ENCODE measurements around the gene SERPINA9.

SERPINA9 gene

GRCh38 chr14:94451091-94451771 lies 24.8 kb downstream of the SERPINA9 start:
- Histone ChIP-seq H2BK15ac (ENCODE audit: low read depth, poor library complexity, severe bottlenecking) (no peak overlapping the region), H2AK5ac (ENCODE audit: low read length, severe bottlenecking) (no peak overlapping the region), H3K4me3 (ENCODE audit: insufficient read depth in 1 of 2, low read depth in 1 of 2, low read length in 2 of 2) (no peak overlapping the region), H3K23ac (ENCODE audit: low read length in 2 of 2) (no peak overlapping the region), H2BK12ac (ENCODE audit: low read length in 2 of 2) (no peak overlapping the region), H3K27ac (ENCODE audit: low read length, poor library complexity, severe bottlenecking) (no peak overlapping the region), H3K36me3 (ENCODE audit: control insufficient read depth in 1 of 2, insufficient read depth in 2 of 2, low read depth in 1 of 2, low read length in 2 of 2) (no peaks in the 10 kb centered on the region), H3K27me3 (ENCODE audit: control insufficient read depth in 1 of 2, insufficient read depth in 1 of 2, low read length in 2 of 2) (peaks cover 0 to 63% of the 10 kb centered on the region in 2 experiments), H3K4me2 (ENCODE audit: low read length, poor library complexity, severe bottlenecking) (no peak overlapping the region), H3K9me3 (ENCODE audit: control insufficient read depth, low read length) (peaks cover 9% of the 10 kb centered on the region), H3K4ac (ENCODE audit: low read depth in 1 of 2, low read length in 2 of 2) (no peak overlapping the region), H3K9ac (ENCODE audit: low read length) (no peak overlapping the region), H2AFZ (ENCODE audit: low read depth, low read length) (no peak overlapping the region), H3K79me1 (replicated peaks; ENCODE audit: low read length, poor library complexity, severe bottlenecking) (no peaks in the 10 kb centered on the region), H3K4me1 (ENCODE audit: control insufficient read depth, insufficient read depth, low read depth, low read length) (no peaks in the 10 kb centered on the region), H3K18ac (ENCODE audit: low read depth in 1 of 2, low read length in 2 of 2) (no peak overlapping the region), H3K14ac (ENCODE audit: low read length in 2 of 2) (no peak overlapping the region), H4K8ac (ENCODE audit: low read length) (no peak overlapping the region), H4K91ac (ENCODE audit: low read length) (no peak overlapping the region), H2BK120ac (ENCODE audit: low read depth, low read length) (no peak overlapping the region), H2BK5ac (ENCODE audit: low read depth, low read length, poor library complexity, severe bottlenecking) (no peak overlapping the region)
- DNase-seq = no peak
- WGBS = 37% methylated on average over 7 of the region's 8 CpGs

GRCh38 chr14:94450722-94451090 lies 25.3 kb downstream of the SERPINA9 start:
- no peak for DNase-seq
- H3K4me3 ChIP-seq (ENCODE audit: insufficient read depth in 1 of 2, low read depth in 1 of 2, low read length in 2 of 2) = no peak overlapping the region
- H2BK12ac ChIP-seq (ENCODE audit: low read length in 2 of 2) = no peak overlapping the region
- H3K4me1 ChIP-seq (ENCODE audit: control insufficient read depth, insufficient read depth, low read depth, low read length) = no peaks in the 10 kb centered on the region
- H2AK5ac ChIP-seq (ENCODE audit: low read length, severe bottlenecking) = no peak overlapping the region
- 35% methylated on average over 3 of the region's 3 CpGs for whole genome bisulfite sequencing
- no peak overlapping the region for H3K14ac ChIP-seq (ENCODE audit: low read length in 2 of 2)
- H3K23ac ChIP-seq (ENCODE audit: low read length in 2 of 2) = no peak overlapping the region
- no peak overlapping the region for H3K4ac ChIP-seq (ENCODE audit: low read depth in 1 of 2, low read length in 2 of 2)
- H2BK15ac ChIP-seq (ENCODE audit: low read depth, poor library complexity, severe bottlenecking) = no peak overlapping the region
- H4K91ac ChIP-seq (ENCODE audit: low read length) = no peak overlapping the region
- no peak overlapping the region for H3K18ac ChIP-seq (ENCODE audit: low read depth in 1 of 2, low read length in 2 of 2)
- no peak overlapping the region for H3K27ac ChIP-seq (ENCODE audit: low read length, poor library complexity, severe bottlenecking)
- no peak overlapping the region for H4K8ac ChIP-seq (ENCODE audit: low read length)
- peaks cover 0 to 67% of the 10 kb centered on the region in 2 experiments for H3K27me3 ChIP-seq (ENCODE audit: control insufficient read depth in 1 of 2, insufficient read depth in 1 of 2, low read length in 2 of 2)
- no peak overlapping the region for H2BK120ac ChIP-seq (ENCODE audit: low read depth, low read length)
- no peaks in the 10 kb centered on the region for H3K79me1 ChIP-seq (replicated peaks; ENCODE audit: low read length, poor library complexity, severe bottlenecking)
- no peak overlapping the region for H3K4me2 ChIP-seq (ENCODE audit: low read length, poor library complexity, severe bottlenecking)
- H3K36me3 ChIP-seq (ENCODE audit: control insufficient read depth in 1 of 2, insufficient read depth in 2 of 2, low read depth in 1 of 2, low read length in 2 of 2) = no peaks in the 10 kb centered on the region
- H2BK5ac ChIP-seq (ENCODE audit: low read depth, low read length, poor library complexity, severe bottlenecking) = no peak overlapping the region
- H2AFZ ChIP-seq (ENCODE audit: low read depth, low read length) = no peak overlapping the region
- peaks cover 5% of the 10 kb centered on the region for H3K9me3 ChIP-seq (ENCODE audit: control insufficient read depth, low read length)
- no peak overlapping the region for H3K9ac ChIP-seq (ENCODE audit: low read length)

GRCh38 chr14:94449930-94450329 lies 26.1 kb downstream of the SERPINA9 start:
- no peak overlapping the region for H3K4me3 ChIP-seq (ENCODE audit: insufficient read depth in 1 of 2, low read depth in 1 of 2, low read length in 2 of 2)
- DNase-seq = no peak
- no peak overlapping the region for H2AFZ ChIP-seq (ENCODE audit: low read depth, low read length)
- H2BK15ac ChIP-seq (ENCODE audit: low read depth, poor library complexity, severe bottlenecking) = no peak overlapping the region
- H3K14ac ChIP-seq (ENCODE audit: low read length in 2 of 2) = no peak overlapping the region
- H3K9ac ChIP-seq (ENCODE audit: low read length) = no peak overlapping the region
- H4K91ac ChIP-seq (ENCODE audit: low read length) = no peak overlapping the region
- H2BK5ac ChIP-seq (ENCODE audit: low read depth, low read length, poor library complexity, severe bottlenecking) = no peak overlapping the region
- no peak overlapping the region for H3K4me2 ChIP-seq (ENCODE audit: low read length, poor library complexity, severe bottlenecking)
- no peaks in the 10 kb centered on the region for H3K36me3 ChIP-seq (ENCODE audit: control insufficient read depth in 1 of 2, insufficient read depth in 2 of 2, low read depth in 1 of 2, low read length in 2 of 2)
- H3K9me3 ChIP-seq (ENCODE audit: control insufficient read depth, low read length) = peaks cover 5% of the 10 kb centered on the region
- no peak overlapping the region for H2AK5ac ChIP-seq (ENCODE audit: low read length, severe bottlenecking)
- H2BK120ac ChIP-seq (ENCODE audit: low read depth, low read length) = no peak overlapping the region
- no peak overlapping the region for H3K4ac ChIP-seq (ENCODE audit: low read depth in 1 of 2, low read length in 2 of 2)
- no peak overlapping the region for H3K23ac ChIP-seq (ENCODE audit: low read length in 2 of 2)
- no peak overlapping the region for H2BK12ac ChIP-seq (ENCODE audit: low read length in 2 of 2)
- peaks cover 0 to 67% of the 10 kb centered on the region in 2 experiments for H3K27me3 ChIP-seq (ENCODE audit: control insufficient read depth in 1 of 2, insufficient read depth in 1 of 2, low read length in 2 of 2)
- H3K27ac ChIP-seq (ENCODE audit: low read length, poor library complexity, severe bottlenecking) = no peak overlapping the region
- H4K8ac ChIP-seq (ENCODE audit: low read length) = no peak overlapping the region
- H3K4me1 ChIP-seq (ENCODE audit: control insufficient read depth, insufficient read depth, low read depth, low read length) = no peaks in the 10 kb centered on the region
- H3K79me1 ChIP-seq (replicated peaks; ENCODE audit: low read length, poor library complexity, severe bottlenecking) = no peaks in the 10 kb centered on the region
- H3K18ac ChIP-seq (ENCODE audit: low read depth in 1 of 2, low read length in 2 of 2) = no peak overlapping the region
- WGBS = 73% methylated on average over 6 of the region's 6 CpGs

GRCh38 chr14:94448071-94448808 lies 27.8 kb downstream of the SERPINA9 start:
- no peak overlapping the region for H2BK15ac ChIP-seq (ENCODE audit: low read depth, poor library complexity, severe bottlenecking)
- H3K4me3 ChIP-seq (ENCODE audit: insufficient read depth in 1 of 2, low read depth in 1 of 2, low read length in 2 of 2) = no peak overlapping the region
- no peak overlapping the region for H2BK12ac ChIP-seq (ENCODE audit: low read length in 2 of 2)
- H2BK120ac ChIP-seq (ENCODE audit: low read depth, low read length) = no peak overlapping the region
- H4K8ac ChIP-seq (ENCODE audit: low read length) = no peak overlapping the region
- H4K91ac ChIP-seq (ENCODE audit: low read length) = no peak overlapping the region
- no peak overlapping the region for H2BK5ac ChIP-seq (ENCODE audit: low read depth, low read length, poor library complexity, severe bottlenecking)
- DNase-seq = no peak
- H3K4me1 ChIP-seq (ENCODE audit: control insufficient read depth, insufficient read depth, low read depth, low read length) = no peaks in the 10 kb centered on the region
- H3K4ac ChIP-seq (ENCODE audit: low read depth in 1 of 2, low read length in 2 of 2) = no peak overlapping the region
- H3K4me2 ChIP-seq (ENCODE audit: low read length, poor library complexity, severe bottlenecking) = no peak overlapping the region
- peaks cover 4% of the 10 kb centered on the region for H3K9me3 ChIP-seq (ENCODE audit: control insufficient read depth, low read length)
- no peak overlapping the region for H2AFZ ChIP-seq (ENCODE audit: low read depth, low read length)
- H2AK5ac ChIP-seq (ENCODE audit: low read length, severe bottlenecking) = no peak overlapping the region
- H3K9ac ChIP-seq (ENCODE audit: low read length) = no peak overlapping the region
- H3K18ac ChIP-seq (ENCODE audit: low read depth in 1 of 2, low read length in 2 of 2) = no peak overlapping the region
- no peak overlapping the region for H3K23ac ChIP-seq (ENCODE audit: low read length in 2 of 2)
- H3K27ac ChIP-seq (ENCODE audit: low read length, poor library complexity, severe bottlenecking) = no peak overlapping the region
- peaks cover 0 to 74% of the 10 kb centered on the region in 2 experiments for H3K27me3 ChIP-seq (ENCODE audit: control insufficient read depth in 1 of 2, insufficient read depth in 1 of 2, low read length in 2 of 2)
- WGBS = 86% methylated on average over 14 of the region's 14 CpGs
- H3K79me1 ChIP-seq (replicated peaks; ENCODE audit: low read length, poor library complexity, severe bottlenecking) = no peaks in the 10 kb centered on the region
- no peaks in the 10 kb centered on the region for H3K36me3 ChIP-seq (ENCODE audit: control insufficient read depth in 1 of 2, insufficient read depth in 2 of 2, low read depth in 1 of 2, low read length in 2 of 2)
- no peak overlapping the region for H3K14ac ChIP-seq (ENCODE audit: low read length in 2 of 2)

Data from mesenchymal stem cell (in vitro differentiated cells and primary cell).